Smooth muscle cell (in vitro differentiated cells): Measurements from ENCODE around the gene SUFU. TPM values are rescaled to one million over a fixed set of nuclear protein-coding genes. Genes with fewer than 3 reads are reported as not detected.

Experiments used
- DNase-seq: peaks from one replicate; lab custom pipeline; 2025; ENCODE audit not compliant: unreplicated experiment; lab: John Stamatoyannopoulos, UW
- H2AFZ ChIP-seq: fragments of 200-600 bp; sonication (generic); 2 replicates; pipeline ENCODE4 v1.6.0; 2016; ENCODE audit warnings: antibody characterized with exemption, low read depth, mild to moderate bottlenecking
- H3F3A ChIP-seq: fragments of 200-600 bp; sonication (generic); 2 replicates; pipeline ENCODE4 v1.6.0; 2017; ENCODE audit warnings: antibody characterized with exemption, low read depth
- H3K27ac ChIP-seq: fragments of 200-600 bp; sonication (generic); 2 replicates; pipeline ENCODE4 v1.5.1; 2016; ENCODE audit warnings: low read depth, mild to moderate bottlenecking
- H3K27me3 ChIP-seq: fragments of 200-600 bp; sonication (generic); 2 replicates; pipeline ENCODE4 v1.6.1; 2016; ENCODE audit warnings: low read depth, mild to moderate bottlenecking
- H3K36me3 ChIP-seq: fragments of 200-600 bp; sonication (generic); 2 replicates; pipeline ENCODE4 v1.5.1; 2016; ENCODE audit warnings: low read depth
- H3K4me1 ChIP-seq: fragments of 200-600 bp; sonication (generic); 2 replicates; pipeline ENCODE4 v1.5.1; 2016; ENCODE audit warnings: low read depth
- H3K4me2 ChIP-seq: fragments of 200-600 bp; sonication (generic); 2 replicates; pipeline ENCODE4 v1.6.0; 2016; ENCODE audit warnings: mild to moderate bottlenecking
- H3K4me3 ChIP-seq: fragments of 200-600 bp; sonication (generic); 2 replicates; pipeline ENCODE4 v1.5.1; 2016; ENCODE audit warnings: mild to moderate bottlenecking
- H3K79me2 ChIP-seq: fragments of 200-600 bp; sonication (generic); 2 replicates; pipeline ENCODE4 v1.6.0; 2016; ENCODE audit warnings: low read depth, mild to moderate bottlenecking
- H3K9ac ChIP-seq: fragments of 200-600 bp; sonication (generic); 2 replicates; pipeline ENCODE4 v1.6.0; 2016; ENCODE audit warnings: low read depth
- H3K9me3 ChIP-seq: fragments of 200-600 bp; sonication (generic); replicated peaks from 2 replicates; pipeline ENCODE4 v1.5.1; 2016; ENCODE audit warnings: low read depth
- H4K20me1 ChIP-seq: fragments of 200-600 bp; sonication (generic); 2 replicates; pipeline ENCODE4 v1.6.0; 2016; ENCODE audit warnings: low read depth
- CTCF ChIP-seq: fragments of 200-600 bp; sonication (generic); IDR thresholded peaks from 2 replicates; pipeline ENCODE4 v1.5.1; 2017; ENCODE audit warnings: borderline replicate concordance, mild to moderate bottlenecking, antibody characterized with exemption; ENCODE audit not compliant: insufficient read depth, poor library complexity, severe bottlenecking
- WGBS: methylation state at CpG from one replicate; pipeline ENCODE4 v1.1.7; 2016; ENCODE audit warnings: low lambda C conversion rate; 5-methylcytosine and 5-hydroxymethylcytosine counted together
- polyA plus RNA-seq: library from polyadenylated mRNA; unstranded; fragments of >200 nt; fragmentation: Nextera tagmentation; extraction: Ambion mirVana; gene quantifications from 2 replicates; pipeline ENCODE4 v1.2.1, GENCODE V29; 2016
- total RNA-seq: library from RNA; depleted of rRNA; stranded (reverse); fragments of >200 nt; gene quantifications from 2 replicates; pipeline ENCODE4 v1.2.3, GENCODE V29; 2014

SUFU gene
- total and polyA plus RNA-seq, 2 experiments from 2014 or later, result 8.5 to 17.2 TPM

GRCh38 chr10:102462512-102463054 is 41.2 kb upstream of the SUFU start:
- no peak overlapping the region for H3K9ac ChIP-seq
- H2AFZ ChIP-seq, result no peak overlapping the region
- H3F3A ChIP-seq, result no peaks in the 10 kb centered on the region
- no peaks in the 10 kb centered on the region for H4K20me1 ChIP-seq
- H3K9me3 ChIP-seq, result no peaks in the 10 kb centered on the region
- DNase-seq, result no peak
- H3K27ac ChIP-seq, result no peak overlapping the region
- H3K4me2 ChIP-seq, result peak overlapping the region; percentile 74
- 70% methylated on average over 6 of the region's 6 CpGs for WGBS
- no peaks in the 10 kb centered on the region for H3K79me2 ChIP-seq
- H3K4me1 ChIP-seq, result peaks cover 10% of the 10 kb centered on the region
- H3K36me3 ChIP-seq, result no peaks in the 10 kb centered on the region
- TF ChIP-seq CTCF, result no peak
- H3K27me3 ChIP-seq, result no peaks in the 10 kb centered on the region
- H3K4me3 ChIP-seq, result peak overlapping the region; percentile 23

GRCh38 chr10:102463983-102464382 is 39.8 kb upstream of the SUFU start:
- WGBS, result 90% methylated on average over 10 of the region's 10 CpGs

GRCh38 chr10:102465466-102465865 is 38.3 kb upstream of the SUFU start:
- no peak overlapping the region for H3K4me2 ChIP-seq
- DNase-seq, result no peak
- no peak for TF ChIP-seq CTCF
- no peak overlapping the region for H3K27ac ChIP-seq
- H2AFZ ChIP-seq, result no peak overlapping the region
- H3K36me3 ChIP-seq, result no peaks in the 10 kb centered on the region
- H3K4me1 ChIP-seq, result peaks cover 10% of the 10 kb centered on the region
- H3K27me3 ChIP-seq, result no peaks in the 10 kb centered on the region
- H3K4me3 ChIP-seq, result no peak overlapping the region
- H4K20me1 ChIP-seq, result no peaks in the 10 kb centered on the region
- WGBS, result 81% methylated on average over 3 of the region's 3 CpGs
- no peak overlapping the region for H3K9ac ChIP-seq
- no peaks in the 10 kb centered on the region for H3K9me3 ChIP-seq
- H3K79me2 ChIP-seq, result no peaks in the 10 kb centered on the region
- H3F3A ChIP-seq, result no peaks in the 10 kb centered on the region

More at GRCh38 chr10:102463983-102464382, 39.8 kb upstream of the SUFU start:
- Histone ChIP-seq H3K9ac (no peak overlapping the region), H3K4me3 (no peak overlapping the region), H3K79me2 (no peaks in the 10 kb centered on the region), H3K4me2 (no peak overlapping the region), H3K27ac (no peak overlapping the region), H3K4me1 (peaks cover 10% of the 10 kb centered on the region), H2AFZ (no peak overlapping the region), H3K36me3 (no peaks in the 10 kb centered on the region), H3K9me3 (no peaks in the 10 kb centered on the region), H3F3A (no peaks in the 10 kb centered on the region), H4K20me1 (no peaks in the 10 kb centered on the region), H3K27me3 (no peaks in the 10 kb centered on the region)
- DNase-seq, result no peak
- TF ChIP-seq CTCF, result no peak

GRCh38 chr10:102467318-102467717 is 36.5 kb upstream of the SUFU start:
- no peak overlapping the region for H3K4me2 ChIP-seq
- no peak overlapping the region for H3K27ac ChIP-seq
- no peaks in the 10 kb centered on the region for H3K4me1 ChIP-seq
- H3K27me3 ChIP-seq, result no peaks in the 10 kb centered on the region
- no peak overlapping the region for H3K9ac ChIP-seq
- no peak for TF ChIP-seq CTCF
- no peak overlapping the region for H2AFZ ChIP-seq
- H3F3A ChIP-seq, result no peaks in the 10 kb centered on the region
- no peak for DNase-seq
- H3K79me2 ChIP-seq, result no peaks in the 10 kb centered on the region
- H3K36me3 ChIP-seq, result no peaks in the 10 kb centered on the region
- no peaks in the 10 kb centered on the region for H3K9me3 ChIP-seq
- 92% methylated on average over 6 of the region's 6 CpGs for WGBS
- H4K20me1 ChIP-seq, result no peaks in the 10 kb centered on the region
- H3K4me3 ChIP-seq, result no peak overlapping the region
